GM12874 (cell line): ENCODE data around the gene CD164.

Source experiments
- TF ChIP-seq, protein P1 (sequence below): IDR thresholded peaks from 2 replicates; pipeline ENCODE4 v1.5.1; 2011; ENCODE audit warnings: low read depth, mild to moderate bottlenecking, control low read depth, low read length, moderate library complexity; ENCODE audit not compliant: insufficient read depth

The CD164 gene

DNA sequence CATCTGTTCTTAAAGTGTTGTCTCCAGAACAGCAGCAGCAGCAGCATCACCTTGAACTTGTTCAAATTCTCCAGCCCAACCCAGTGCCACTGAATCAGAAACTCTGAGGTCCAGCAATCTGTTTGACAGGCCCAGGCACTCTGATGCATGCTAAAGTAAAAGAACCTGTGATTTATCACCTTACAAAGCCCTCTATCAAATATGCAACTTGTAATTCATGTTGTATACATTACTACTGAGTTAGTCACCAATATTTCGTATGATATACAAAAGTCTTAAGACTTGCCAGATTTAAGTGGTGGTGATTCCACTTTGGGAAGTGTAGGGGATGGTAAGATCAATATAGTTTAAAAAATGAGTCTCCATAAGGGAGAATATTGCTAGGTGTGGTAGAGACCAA is 6.0 kb upstream of the CD164 start:
- TF ChIP-seq, protein P1, sequence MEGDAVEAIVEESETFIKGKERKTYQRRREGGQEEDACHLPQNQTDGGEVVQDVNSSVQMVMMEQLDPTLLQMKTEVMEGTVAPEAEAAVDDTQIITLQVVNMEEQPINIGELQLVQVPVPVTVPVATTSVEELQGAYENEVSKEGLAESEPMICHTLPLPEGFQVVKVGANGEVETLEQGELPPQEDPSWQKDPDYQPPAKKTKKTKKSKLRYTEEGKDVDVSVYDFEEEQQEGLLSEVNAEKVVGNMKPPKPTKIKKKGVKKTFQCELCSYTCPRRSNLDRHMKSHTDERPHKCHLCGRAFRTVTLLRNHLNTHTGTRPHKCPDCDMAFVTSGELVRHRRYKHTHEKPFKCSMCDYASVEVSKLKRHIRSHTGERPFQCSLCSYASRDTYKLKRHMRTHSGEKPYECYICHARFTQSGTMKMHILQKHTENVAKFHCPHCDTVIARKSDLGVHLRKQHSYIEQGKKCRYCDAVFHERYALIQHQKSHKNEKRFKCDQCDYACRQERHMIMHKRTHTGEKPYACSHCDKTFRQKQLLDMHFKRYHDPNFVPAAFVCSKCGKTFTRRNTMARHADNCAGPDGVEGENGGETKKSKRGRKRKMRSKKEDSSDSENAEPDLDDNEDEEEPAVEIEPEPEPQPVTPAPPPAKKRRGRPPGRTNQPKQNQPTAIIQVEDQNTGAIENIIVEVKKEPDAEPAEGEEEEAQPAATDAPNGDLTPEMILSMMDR = no peak

DNA sequence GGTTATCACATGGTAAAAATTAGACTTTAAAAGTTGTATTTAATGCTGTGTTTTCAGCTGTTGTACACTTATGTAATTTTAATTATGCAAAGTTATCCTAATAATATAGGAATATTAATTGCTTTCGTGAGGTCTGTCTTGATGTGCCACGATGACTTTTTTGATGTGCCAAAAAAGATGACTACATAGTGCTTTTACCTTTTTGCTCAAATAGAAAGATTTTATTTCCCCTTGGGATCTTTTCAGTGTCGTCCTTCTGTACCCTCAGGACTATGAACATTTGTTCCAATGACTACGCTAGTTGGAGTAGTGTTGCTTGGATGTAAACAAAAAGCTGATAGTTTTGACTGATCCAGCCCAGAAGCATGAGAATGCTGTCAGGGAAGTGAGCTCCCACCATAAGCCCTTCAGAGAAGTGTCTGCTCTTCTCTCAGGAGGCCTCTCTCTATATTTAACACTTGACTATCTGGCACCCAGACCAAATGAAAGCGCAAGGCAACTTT is 1.2 kb upstream of the CD164 start:
- TF ChIP-seq, protein P1 = no peak

DNA sequence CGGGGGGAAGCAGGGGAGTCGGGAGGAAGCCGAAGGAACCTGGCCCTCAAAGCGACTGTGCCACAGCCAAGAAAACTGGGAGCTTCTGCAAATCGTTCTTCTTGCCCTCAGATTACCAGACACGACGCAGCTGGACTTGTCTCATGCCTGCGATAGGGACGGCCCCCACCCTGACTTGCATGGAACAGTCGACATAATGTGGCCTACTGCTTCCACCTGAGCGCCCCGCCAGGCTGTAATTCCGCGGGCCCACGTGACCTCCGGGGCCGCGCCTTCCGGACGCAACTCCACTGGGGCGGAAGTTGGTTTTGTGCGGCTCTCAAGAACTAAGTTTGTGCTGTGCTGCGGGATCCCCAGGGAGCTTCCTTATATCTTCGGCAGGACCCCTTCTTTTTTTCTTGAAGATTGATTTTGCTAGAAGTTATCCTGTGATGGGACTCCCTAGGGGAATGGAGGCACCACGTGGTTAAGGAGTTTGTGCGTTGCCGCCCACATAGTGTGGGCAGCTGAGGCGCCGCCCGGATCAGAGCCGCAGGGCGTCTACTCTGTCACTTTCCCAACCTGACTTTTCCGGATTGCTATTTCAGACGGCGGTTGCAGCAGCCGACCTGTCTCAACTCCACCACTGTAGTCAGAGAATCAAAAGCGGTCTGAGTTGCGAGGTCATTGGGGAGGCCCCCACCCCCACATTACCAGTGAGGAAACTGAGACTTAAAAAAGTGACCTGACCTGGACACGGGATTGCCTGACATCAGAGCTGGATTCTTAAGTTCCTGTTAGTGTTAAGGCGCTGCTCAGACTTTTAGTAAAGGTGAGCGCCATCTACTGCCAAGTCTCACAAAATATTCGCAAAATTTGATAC is 540 bp upstream of the CD164 start:
- TF ChIP-seq, protein P1 = peak; percentile 43

DNA sequence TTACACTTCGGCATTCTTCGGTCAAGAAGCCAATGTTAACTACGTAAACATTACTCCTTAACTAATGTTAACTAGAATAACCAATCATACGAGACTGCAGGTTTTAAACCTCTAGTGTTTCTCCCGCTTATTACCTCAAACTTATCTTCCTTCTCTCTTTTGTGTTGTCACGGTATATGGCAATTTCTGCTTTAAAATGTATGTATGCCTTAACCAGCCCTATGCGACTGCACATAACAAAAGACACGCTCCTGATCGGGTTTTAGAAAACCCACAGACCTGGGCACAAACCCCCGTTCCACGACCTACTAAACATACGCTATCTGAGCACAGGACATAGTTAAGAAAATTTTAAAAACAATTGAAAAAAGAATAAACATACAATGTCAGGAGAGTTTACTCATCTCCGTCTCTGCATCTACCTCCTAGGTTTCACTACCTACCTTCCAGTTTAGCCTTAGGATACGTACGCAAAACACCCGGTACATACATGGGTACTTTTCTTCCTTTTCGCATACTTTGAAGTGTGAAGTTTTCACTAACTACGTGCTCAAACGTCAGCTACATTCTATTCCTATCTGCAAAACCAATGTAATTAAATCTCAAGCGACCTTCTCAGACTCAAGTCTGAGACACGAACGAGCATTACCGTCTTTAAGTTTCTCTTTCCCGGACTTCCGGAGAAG is 1.1 kb downstream of the CD164 start:
- TF ChIP-seq, protein P1 = no peak

DNA sequence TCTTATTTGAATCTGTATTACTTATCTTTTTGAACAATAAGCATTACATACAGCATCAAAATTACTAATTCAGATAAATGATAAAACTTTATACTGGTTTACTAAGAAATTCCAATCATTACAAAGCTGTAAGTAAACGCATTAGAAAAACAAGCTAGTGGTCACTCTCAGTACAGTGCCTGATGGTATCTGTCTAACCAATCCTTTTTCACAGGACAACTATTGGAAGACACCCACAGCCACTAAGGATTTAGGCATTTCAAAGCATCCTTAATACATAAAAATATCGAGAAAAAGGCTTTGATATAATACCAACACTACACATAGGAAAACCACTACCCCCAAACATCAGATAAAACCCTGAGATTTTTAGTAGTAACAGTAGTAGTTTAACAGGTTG is 2.6 kb downstream of the CD164 start:
- TF ChIP-seq, protein P1 = no peak

DNA sequence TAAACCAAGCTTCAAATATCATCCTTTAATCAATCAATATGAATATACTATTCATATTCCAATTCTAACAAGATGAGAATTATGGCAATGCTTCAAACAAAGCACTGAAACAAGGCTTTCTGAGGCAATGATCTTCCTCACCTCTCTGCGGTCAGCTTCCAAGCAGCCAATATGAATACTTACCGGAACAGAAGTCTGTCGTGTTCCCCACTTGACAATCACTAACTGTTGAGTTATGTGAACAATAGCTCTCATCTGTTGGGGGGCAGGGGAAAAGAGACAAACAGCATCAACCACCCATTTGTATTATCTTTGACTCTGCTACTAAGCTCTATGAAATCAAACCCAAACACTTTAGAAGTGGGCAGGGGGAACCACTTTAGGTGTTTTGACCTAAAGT is 4.5 kb downstream of the CD164 start:
- TF ChIP-seq, protein P1 = no peak

DNA sequence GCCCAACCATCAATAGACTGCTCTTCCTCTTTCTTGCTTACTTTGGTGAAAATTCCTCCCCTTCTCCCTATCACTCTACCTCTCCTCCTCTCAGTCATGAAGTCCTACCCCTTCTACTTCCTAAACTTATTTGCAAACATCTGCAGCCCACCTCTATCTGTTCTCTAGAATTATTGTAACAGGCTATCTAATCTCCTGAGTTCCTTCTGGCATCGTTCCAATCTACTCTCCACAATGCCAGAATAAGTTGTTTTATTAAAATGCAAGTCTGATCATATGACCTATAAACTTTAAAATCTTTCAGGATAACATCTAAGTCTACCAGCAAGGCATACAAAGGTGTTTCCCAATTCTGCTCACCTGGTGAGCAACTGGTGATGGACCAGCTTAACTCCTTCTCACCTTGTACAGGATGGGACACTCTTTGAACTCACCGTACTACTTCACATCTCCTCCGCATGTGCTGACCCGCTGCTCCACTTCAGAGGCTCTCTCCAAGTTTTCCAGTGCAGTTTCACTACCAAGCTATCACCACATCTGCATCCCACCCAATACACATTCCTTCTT is 7.9 kb downstream of the CD164 start:
- TF ChIP-seq, protein P1 = no peak
